SK-N-SH (cell line): ENCODE results near the gene MAST1.
"Not testable (repeated sequence)": the region's sequence is repeated elsewhere in the genome, so short reads cannot be mapped to it uniquely, and the experiment has no call there.

Source experiments
- EP300 ChIP-seq, 2 experiments: IDR thresholded peaks; 2 replicates each; pipeline versions ENCODE4 v1.4.0 to v1.6.1; 2012; ENCODE audit warnings: borderline replicate concordance in 1 of 2, low read depth in 1 of 2, low read length in 1 of 2
- NFIC ChIP-seq: IDR thresholded peaks from 2 replicates; pipeline ENCODE4 v1.4.0; 2012; ENCODE audit warnings: borderline replicate concordance
- POLR2AphosphoS5 ChIP-seq: IDR thresholded peaks from 2 replicates; pipeline ENCODE4 v1.6.1; 2012; ENCODE audit warnings: low read depth, low read length
- SIN3A ChIP-seq: IDR thresholded peaks from 2 replicates; pipeline ENCODE4 v1.6.1; 2012; ENCODE audit warnings: low read depth, mild to moderate bottlenecking, low read length, moderate library complexity, borderline replicate concordance

DNA sequence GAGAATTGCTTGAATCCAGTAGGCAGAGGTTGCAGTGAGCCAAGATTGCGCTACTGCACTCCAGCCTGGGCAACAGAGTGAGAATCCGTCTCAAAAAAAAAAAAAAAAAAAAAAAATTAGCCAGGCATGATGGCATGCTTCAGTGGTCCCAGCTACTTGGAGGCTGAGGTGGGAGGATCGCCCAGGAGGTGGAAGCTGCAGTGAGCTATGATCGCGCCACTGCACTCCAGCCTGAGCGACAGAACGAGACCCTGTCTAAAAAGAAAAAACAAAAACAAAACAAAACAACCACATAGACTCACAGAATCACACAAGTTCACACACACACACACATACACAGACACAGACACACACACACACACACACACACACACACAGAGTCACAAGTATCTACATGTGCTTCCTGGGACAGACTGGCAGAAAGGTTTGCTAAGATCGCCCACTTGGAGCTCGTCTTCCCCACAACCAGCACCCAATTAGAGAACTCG, 52.0 kb downstream of the MAST1 start:
- not testable (repeated sequence) for TF ChIP-seq SIN3A; POLR2AphosphoS5; NFIC; EP300 (IDR thresholded peaks at IDR 0.05; ENCODE audit: borderline replicate concordance in 1 of 2, low read depth in 1 of 2, low read length in 1 of 2)
